Measurements from ENCODE around the gene HOXC10.

Gene HOXC10

GRCh38 chr12:54028314-54029201 is 43.6 kb downstream of the HOXC10 start, which contains the start of gene HOXC6:
Gene HOXC6 (plus strand): TSS chr12:54028440. CDS start chr12:54028522, 82 bp downstream.
- DNase-seq (ENCODE audit: low read depth in 1 of 2, low spot score in 1 of 2) = no peak

DNA sequence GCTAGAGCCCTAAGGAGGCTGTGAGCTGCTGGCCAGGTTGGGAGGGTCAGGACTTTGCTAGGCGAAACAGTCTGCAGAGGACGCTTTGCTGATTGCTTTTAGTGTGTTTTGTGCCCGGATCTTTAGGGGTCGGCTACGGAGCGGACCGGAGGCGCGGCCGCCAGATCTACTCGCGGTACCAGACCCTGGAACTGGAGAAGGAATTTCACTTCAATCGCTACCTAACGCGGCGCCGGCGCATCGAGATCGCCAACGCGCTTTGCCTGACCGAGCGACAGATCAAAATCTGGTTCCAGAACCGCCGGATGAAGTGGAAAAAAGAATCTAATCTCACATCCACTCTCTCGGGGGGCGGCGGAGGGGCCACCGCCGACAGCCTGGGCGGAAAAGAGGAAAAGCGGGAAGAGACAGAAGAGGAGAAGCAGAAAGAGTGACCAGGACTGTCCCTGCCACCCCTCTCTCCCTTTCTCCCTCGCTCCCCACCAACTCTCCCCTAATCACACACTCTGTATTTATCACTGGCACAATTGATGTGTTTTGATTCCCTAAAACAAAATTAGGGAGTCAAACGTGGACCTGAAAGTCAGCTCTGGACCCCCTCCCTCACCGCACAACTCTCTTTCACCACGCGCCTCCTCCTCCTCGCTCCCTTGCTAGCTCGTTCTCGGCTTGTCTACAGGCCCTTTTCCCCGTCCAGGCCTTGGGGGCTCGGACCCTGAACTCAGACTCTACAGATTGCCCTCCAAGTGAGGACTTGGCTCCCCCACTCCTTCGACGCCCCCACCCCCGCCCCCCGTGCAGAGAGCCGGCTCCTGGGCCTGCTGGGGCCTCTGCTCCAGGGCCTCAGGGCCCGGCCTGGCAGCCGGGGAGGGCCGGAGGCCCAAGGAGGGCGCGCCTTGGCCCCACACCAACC is 44.8 kb downstream of the HOXC10 start:
- DNase-seq (ENCODE audit: low read depth in 1 of 2, low spot score in 1 of 2) = no peak

GRCh38 chr12:54030442-54030801 is 45.5 kb downstream of the HOXC10 start:
- no peak for DNase-seq (ENCODE audit: low read depth in 1 of 2, low spot score in 1 of 2)

GRCh38 chr12:54030889-54031471 is 46.0 kb downstream of the HOXC10 start:
- no peak for DNase-seq (ENCODE audit: low read depth in 1 of 2, low spot score in 1 of 2)

DNA sequence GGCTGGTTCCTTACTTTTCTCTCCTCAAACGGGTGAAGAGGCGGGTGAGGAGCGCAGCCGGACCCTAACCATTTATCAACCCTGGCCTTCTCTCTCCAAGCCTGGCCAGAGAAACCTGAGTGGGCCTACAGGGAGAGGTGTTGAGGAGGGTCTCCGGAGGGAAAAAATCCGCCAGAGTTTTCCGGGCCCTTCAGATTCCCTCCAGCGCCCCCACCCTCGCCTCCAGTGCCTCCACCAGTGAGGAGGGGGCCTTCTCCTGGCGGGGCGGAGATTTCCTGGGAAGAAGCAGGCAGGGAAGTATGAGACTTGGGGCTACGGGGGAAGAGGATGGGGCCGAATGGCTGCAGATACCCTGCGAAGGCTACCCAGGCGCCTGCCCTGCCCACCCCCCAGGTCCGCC is 46.5 kb downstream of the HOXC10 start:
- no peak for DNase-seq (ENCODE audit: low read depth in 1 of 2, low spot score in 1 of 2)

GRCh38 chr12:54032086-54032619 is 47.2 kb downstream of the HOXC10 start:
- no peak for DNase-seq (ENCODE audit: low read depth in 1 of 2, low spot score in 1 of 2)

DNA sequence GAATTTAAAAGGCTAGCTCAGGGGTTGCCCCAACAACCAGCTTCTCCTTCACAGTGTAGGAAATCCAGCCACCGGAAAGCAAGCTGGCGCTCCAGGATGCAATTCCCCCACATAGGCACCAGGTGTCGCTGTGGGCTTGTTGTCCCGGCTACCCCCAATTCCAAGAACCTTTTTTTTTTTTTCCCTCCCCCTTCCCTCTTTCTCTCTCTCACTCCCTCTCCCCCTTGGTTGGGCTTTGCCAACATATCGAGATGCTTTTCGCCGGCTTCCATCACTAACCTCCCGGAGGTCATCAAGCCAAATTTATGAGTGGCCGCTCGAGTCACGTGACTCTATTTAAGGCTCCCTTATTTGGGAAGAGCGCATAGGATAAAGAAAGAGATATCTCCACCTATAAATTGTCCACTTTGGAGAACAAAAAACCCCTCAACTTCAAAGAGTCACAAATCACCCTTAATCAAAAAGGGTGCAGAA is 47.7 kb downstream of the HOXC10 start, which contains the start of gene HOXC5:
HOXC5 (plus strand) TSS at position 424 of the 474 bp plus-strand sequence. CDS start 73 bp downstream, outside the sequence.
- peak in 1 of 2 donors; percentile 45 for DNase-seq (ENCODE audit: low read depth in 1 of 2, low spot score in 1 of 2)

- no peak for DNase-seq (ENCODE audit: low read depth in 1 of 2, low spot score in 1 of 2)
Observed at GRCh38 chr12:54033106-54033979, 48.4 kb downstream of the HOXC10 start.

DNA sequence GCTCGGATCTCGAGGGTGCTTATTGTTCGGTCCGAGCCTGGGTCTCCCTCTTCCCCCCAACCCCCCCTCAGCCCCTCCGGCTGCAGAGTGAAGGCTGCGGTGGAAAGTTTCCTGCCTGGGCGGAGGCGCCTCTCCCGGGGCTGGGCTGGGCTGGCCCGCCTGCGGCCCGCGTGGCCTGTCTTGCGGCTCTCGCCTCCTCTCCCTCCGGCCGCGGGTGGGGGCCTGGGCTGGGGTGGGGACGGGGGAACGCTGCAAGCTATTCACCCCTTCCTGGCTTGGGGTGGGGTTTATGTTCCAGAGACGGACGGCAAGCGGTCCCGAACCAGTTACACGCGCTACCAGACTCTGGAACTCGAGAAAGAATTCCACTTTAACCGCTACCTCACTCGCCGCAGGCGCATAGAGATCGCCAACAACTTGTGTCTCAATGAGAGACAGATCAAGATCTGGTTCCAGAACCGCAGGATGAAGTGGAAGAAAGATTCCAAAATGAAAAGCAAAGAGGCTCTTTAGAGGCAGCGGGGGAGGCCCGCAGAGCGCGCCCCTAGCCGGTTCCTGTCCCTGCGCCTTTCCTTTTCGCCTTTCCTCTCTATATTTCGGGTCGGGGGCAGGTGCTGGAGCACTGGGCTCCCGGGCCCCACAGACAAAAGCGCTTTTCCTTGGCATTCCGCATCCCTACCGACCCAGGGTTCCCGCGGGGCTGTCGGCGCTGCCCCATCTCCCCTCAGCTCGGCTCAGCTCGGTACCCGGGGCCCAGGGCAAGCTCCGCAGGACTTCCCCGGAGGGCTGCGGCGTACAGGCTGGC is 49.2 kb downstream of the HOXC10 start:
- no peak for DNase-seq (ENCODE audit: low read depth in 1 of 2, low spot score in 1 of 2)

- DNase-seq (ENCODE audit: low read depth in 1 of 2, low spot score in 1 of 2) = no peak
Observed at GRCh38 chr12:54034785-54035310, 49.9 kb downstream of the HOXC10 start.

- DNase-seq (ENCODE audit: low read depth in 1 of 2, low spot score in 1 of 2) = no peak
Observed at GRCh38 chr12:54035568-54036264, 50.8 kb downstream of the HOXC10 start.

- DNase-seq (ENCODE audit: low read depth in 1 of 2, low spot score in 1 of 2) = no peak
Observed at GRCh38 chr12:54036620-54037359, 51.8 kb downstream of the HOXC10 start.

GRCh38 chr12:54037360-54038283 is 52.7 kb downstream of the HOXC10 start:
- DNase-seq (ENCODE audit: low read depth in 1 of 2, low spot score in 1 of 2) = no peak

- DNase-seq (ENCODE audit: low read depth in 1 of 2, low spot score in 1 of 2) = no peak
Observed at GRCh38 chr12:54038284-54038870, 53.4 kb downstream of the HOXC10 start.

- no peak for DNase-seq (ENCODE audit: low read depth in 1 of 2, low spot score in 1 of 2)
Observed at GRCh38 chr12:54038871-54039414, 54.0 kb downstream of the HOXC10 start.
